Ishikawa (cell line): ENCODE data around the gene DEPDC1.

Source experiments
- EP300 ChIP-seq: IDR thresholded peaks from 2 replicates; pipeline ENCODE4 v1.6.1; 2012; ENCODE audit warnings: borderline replicate concordance
- RAD21 ChIP-seq: IDR thresholded peaks from 2 replicates; pipeline ENCODE4 v1.6.1; 2012; ENCODE audit warnings: low read depth
- TCF12 ChIP-seq: IDR thresholded peaks from 2 replicates; pipeline ENCODE4 v1.6.1; 2012; ENCODE audit warnings: low read depth
- YY1 ChIP-seq: IDR thresholded peaks from 2 replicates; pipeline ENCODE4 v1.6.1; 2012; ENCODE audit warnings: low read depth

- TF ChIP-seq RAD21 (no peak), YY1 (no peak), EP300 (no peak), TCF12 (no peak)
Measured at GRCh38 chr1:68497358-68497698, 446 bp upstream of the DEPDC1 start.
